Neuron (in vitro differentiated cells): ENCODE measurements around the gene CTNNA3.
"Not testable (repeated sequence)": the region's sequence is repeated elsewhere in the genome, so short reads cannot be mapped to it uniquely, and the experiment has no call there.

Experiments
- H2AFZ ChIP-seq: one replicate; pipeline ENCODE4 v1.6.1; 2013; ENCODE audit warnings: low read depth, mild to moderate bottlenecking, inconsistent platforms, low read length, moderate library complexity
- H3K27me3 ChIP-seq: one replicate; pipeline ENCODE4 v1.6.1; 2013; ENCODE audit warnings: low read length; ENCODE audit not compliant: insufficient read depth
- H3K36me3 ChIP-seq: one replicate; pipeline ENCODE4 v1.6.1; 2013; ENCODE audit warnings: low read length; ENCODE audit not compliant: insufficient read depth
- H3K4me1 ChIP-seq: one replicate; pipeline ENCODE4 v1.6.1; 2013; ENCODE audit warnings: low read length; ENCODE audit not compliant: insufficient read depth
- H3K4me3 ChIP-seq: 2 replicates; pipeline ENCODE4 v1.5.1; 2013; ENCODE audit warnings: mild to moderate bottlenecking, low read length, moderate library complexity
- H3K9me3 ChIP-seq: one replicate; pipeline ENCODE4 v1.6.1; 2013; ENCODE audit warnings: low read length

Gene CTNNA3

GRCh38 chr10:67690540-67690939, 5.5 kb downstream of the CTNNA3 start:
- H3K27me3 ChIP-seq, H2AFZ ChIP-seq, H3K4me1 ChIP-seq, H3K9me3 ChIP-seq, H3K4me3 ChIP-seq, H3K36me3 ChIP-seq: not testable (repeated sequence)

- H3K36me3 ChIP-seq, H3K27me3 ChIP-seq, H3K4me3 ChIP-seq, H2AFZ ChIP-seq, H3K9me3 ChIP-seq, H3K4me1 ChIP-seq: not testable (repeated sequence)
Measured at GRCh38 chr10:67684140-67684539, 11.9 kb downstream of the CTNNA3 start.

- no peak overlapping the region for H3K4me3 ChIP-seq
- no peaks in the 10 kb centered on the region for H3K9me3 ChIP-seq
- H2AFZ ChIP-seq = no peak overlapping the region
- no peaks in the 10 kb centered on the region for H3K4me1 ChIP-seq
- H3K27me3 ChIP-seq = no peaks in the 10 kb centered on the region
- H3K36me3 ChIP-seq = no peaks in the 10 kb centered on the region
Measured at GRCh38 chr10:67678335-67678974, 17.5 kb downstream of the CTNNA3 start.

GRCh38 chr10:67676208-67676825, 19.7 kb downstream of the CTNNA3 start:
- no peaks in the 10 kb centered on the region for H3K9me3 ChIP-seq
- H3K36me3 ChIP-seq = no peaks in the 10 kb centered on the region
- no peaks in the 10 kb centered on the region for H3K27me3 ChIP-seq
- no peaks in the 10 kb centered on the region for H3K4me1 ChIP-seq
- no peak overlapping the region for H3K4me3 ChIP-seq
- no peak overlapping the region for H2AFZ ChIP-seq

GRCh38 chr10:67670401-67670800, 25.6 kb downstream of the CTNNA3 start:
- H3K27me3 ChIP-seq = no peaks in the 10 kb centered on the region
- no peak overlapping the region for H3K4me3 ChIP-seq
- peaks cover 9% of the 10 kb centered on the region for H3K4me1 ChIP-seq
- H3K9me3 ChIP-seq = no peaks in the 10 kb centered on the region
- no peak overlapping the region for H2AFZ ChIP-seq
- no peaks in the 10 kb centered on the region for H3K36me3 ChIP-seq

GRCh38 chr10:67669978-67670377, 26.0 kb downstream of the CTNNA3 start:
- Histone ChIP-seq H3K4me3 (no peak overlapping the region), H3K36me3 (no peaks in the 10 kb centered on the region), H3K9me3 (no peaks in the 10 kb centered on the region), H3K27me3 (no peaks in the 10 kb centered on the region), H3K4me1 (peaks cover 13% of the 10 kb centered on the region), H2AFZ (no peak overlapping the region)

GRCh38 chr10:67668448-67668847, 27.5 kb downstream of the CTNNA3 start:
- Histone ChIP-seq H3K9me3 (no peaks in the 10 kb centered on the region), H3K27me3 (no peaks in the 10 kb centered on the region), H2AFZ (no peak overlapping the region), H3K4me3 (no peak overlapping the region), H3K36me3 (no peaks in the 10 kb centered on the region), H3K4me1 (peaks cover 13% of the 10 kb centered on the region)

GRCh38 chr10:67667035-67667425, 29.0 kb downstream of the CTNNA3 start:
- no peak overlapping the region for H2AFZ ChIP-seq
- H3K9me3 ChIP-seq = no peaks in the 10 kb centered on the region
- peaks cover 13% of the 10 kb centered on the region for H3K4me1 ChIP-seq
- no peaks in the 10 kb centered on the region for H3K36me3 ChIP-seq
- H3K4me3 ChIP-seq = no peak overlapping the region
- no peaks in the 10 kb centered on the region for H3K27me3 ChIP-seq

- Histone ChIP-seq H3K9me3 (no peaks in the 10 kb centered on the region), H3K36me3 (no peaks in the 10 kb centered on the region), H3K27me3 (no peaks in the 10 kb centered on the region), H3K4me1 (peaks cover 13% of the 10 kb centered on the region), H3K4me3 (no peak overlapping the region), H2AFZ (no peak overlapping the region)
Measured at GRCh38 chr10:67666416-67667034, 29.5 kb downstream of the CTNNA3 start.

GRCh38 chr10:67665491-67665890, 30.5 kb downstream of the CTNNA3 start:
- Histone ChIP-seq H3K27me3 (no peaks in the 10 kb centered on the region), H3K9me3 (no peaks in the 10 kb centered on the region), H3K36me3 (no peaks in the 10 kb centered on the region), H2AFZ (no peak overlapping the region), H3K4me3 (no peak overlapping the region), H3K4me1 (peaks cover 13% of the 10 kb centered on the region)

GRCh38 chr10:67664942-67665341, 31.1 kb downstream of the CTNNA3 start:
- Histone ChIP-seq H3K27me3 (no peaks in the 10 kb centered on the region), H3K9me3 (no peaks in the 10 kb centered on the region), H3K4me1 (peaks cover 13% of the 10 kb centered on the region), H3K36me3 (no peaks in the 10 kb centered on the region), H3K4me3 (no peak overlapping the region), H2AFZ (no peak overlapping the region)

- H3K4me3 ChIP-seq = no peak overlapping the region
- H3K9me3 ChIP-seq = no peaks in the 10 kb centered on the region
- no peaks in the 10 kb centered on the region for H3K27me3 ChIP-seq
- H2AFZ ChIP-seq = no peak overlapping the region
- no peaks in the 10 kb centered on the region for H3K36me3 ChIP-seq
- peaks cover 14% of the 10 kb centered on the region for H3K4me1 ChIP-seq
Measured at GRCh38 chr10:67663449-67664087, 32.4 kb downstream of the CTNNA3 start.

- Histone ChIP-seq H3K36me3 (no peaks in the 10 kb centered on the region), H3K4me1 (peaks cover 16% of the 10 kb centered on the region), H3K4me3 (no peak overlapping the region), H2AFZ (no peak overlapping the region), H3K27me3 (no peaks in the 10 kb centered on the region), H3K9me3 (no peaks in the 10 kb centered on the region)
Measured at GRCh38 chr10:67662415-67662814, 33.6 kb downstream of the CTNNA3 start.
